GM12874 (cell line): ENCODE measurements around the gene MGA.

ENCODE experiments used
- CTCF ChIP-seq: IDR thresholded peaks from 2 replicates; pipeline ENCODE4 v1.5.1; 2011; ENCODE audit warnings: low read depth, mild to moderate bottlenecking, control low read depth, low read length, moderate library complexity; ENCODE audit not compliant: insufficient read depth

MGA gene

GRCh38 chr15:41716864-41717263, 56.7 kb downstream of the MGA start:
- TF ChIP-seq CTCF: no peak

- no peak for TF ChIP-seq CTCF
Observed at GRCh38 chr15:41727143-41727542, 66.9 kb downstream of the MGA start.

GRCh38 chr15:41730543-41730942, 70.3 kb downstream of the MGA start:
- no peak for TF ChIP-seq CTCF

- no peak for TF ChIP-seq CTCF
Observed at GRCh38 chr15:41732483-41732882, 72.3 kb downstream of the MGA start.

GRCh38 chr15:41734079-41734478, 73.9 kb downstream of the MGA start:
- TF ChIP-seq CTCF: no peak

GRCh38 chr15:41735046-41735445, 74.8 kb downstream of the MGA start:
- TF ChIP-seq CTCF: no peak

- no peak for TF ChIP-seq CTCF
Observed at GRCh38 chr15:41746802-41747201, 86.6 kb downstream of the MGA start.

- TF ChIP-seq CTCF: no peak
Observed at GRCh38 chr15:41756198-41756597, 96.0 kb downstream of the MGA start.
